NOMO-1 (cell line): ENCODE measurements around the gene LOXL1.

Experiments
- DNase-seq, 2 experiments: peaks; one replicate each; lab custom pipeline; 2025; ENCODE audit not compliant: unreplicated experiment in 2 of 2; lab: John Stamatoyannopoulos, UW

The LOXL1 gene

GRCh38 chr15:73926219-73927002 is at the start of gene LOXL1:
LOXL1 (plus strand) TSS chr15:73926462; CDS start chr15:73926784, 322 bp downstream.
- DNase-seq: no peak

- DNase-seq: no peak
These were observed 46.8 kb upstream of the LOXL1 start for GRCh38 chr15:73879426-73879825.

GRCh38 chr15:73881579-73882320 is 44.5 kb upstream of the LOXL1 start:
- no peak for DNase-seq

GRCh38 chr15:73882761-73883419 is 43.4 kb upstream of the LOXL1 start:
- no peak for DNase-seq

GRCh38 chr15:73884159-73884558 is 42.1 kb upstream of the LOXL1 start:
- DNase-seq: no peak

GRCh38 chr15:73885954-73886700 is 40.1 kb upstream of the LOXL1 start:
- no peak for DNase-seq

GRCh38 chr15:73886717-73887345 is 39.4 kb upstream of the LOXL1 start:
- DNase-seq: no peak

GRCh38 chr15:73887481-73887880 is 38.8 kb upstream of the LOXL1 start:
- no peak for DNase-seq

- no peak for DNase-seq
These were observed 37.8 kb upstream of the LOXL1 start for GRCh38 chr15:73888224-73889041.

- DNase-seq: no peak
These were observed 37.1 kb upstream of the LOXL1 start for GRCh38 chr15:73889053-73889761.

- no peak for DNase-seq
These were observed 36.5 kb upstream of the LOXL1 start for GRCh38 chr15:73889762-73890124.

GRCh38 chr15:73891328-73892315 is 34.6 kb upstream of the LOXL1 start:
- no peak for DNase-seq

GRCh38 chr15:73892446-73893226 is 33.6 kb upstream of the LOXL1 start:
- DNase-seq: no peak

- DNase-seq: no peak
These were observed 32.0 kb upstream of the LOXL1 start for GRCh38 chr15:73894133-73894814.

- peak in 1 of 2 experiments; percentile 7 for DNase-seq
These were observed 28.6 kb upstream of the LOXL1 start for GRCh38 chr15:73897441-73898261.
